WERI-Rb-1 (cell line): Measurements from ENCODE around the gene GPC2.

ENCODE experiments used
- DNase-seq: peaks from one replicate; pipeline ENCODE4 v3.0.0-alpha.2; 2020
- H3K27ac ChIP-seq: fragments of 250-450 bp; sonication (Bioruptor Pico); 2 replicates; pipeline ENCODE4 v1.5.1; 2020; ENCODE audit warnings: mild to moderate bottlenecking, moderate library complexity
- H3K27me3 ChIP-seq: fragments of 250-450 bp; sonication (Bioruptor Pico); 2 replicates; pipeline ENCODE4 v1.5.1; 2021; ENCODE audit warnings: mild to moderate bottlenecking, low read depth, moderate library complexity; ENCODE audit not compliant: insufficient read depth, severe bottlenecking
- H3K36me3 ChIP-seq: fragments of 250-450 bp; sonication (Bioruptor Pico); 2 replicates; pipeline ENCODE4 v1.5.1; 2020; ENCODE audit warnings: mild to moderate bottlenecking, moderate library complexity
- H3K4me3 ChIP-seq: 2 replicates; pipeline ENCODE4 v1.5.1; 2011; ENCODE audit warnings: low read depth, mild to moderate bottlenecking, control low read depth, low read length
- H3K9me3 ChIP-seq: fragments of 250-450 bp; sonication (Bioruptor Pico); 2 replicates; pipeline ENCODE4 v1.5.1; 2021; ENCODE audit warnings: mild to moderate bottlenecking, moderate library complexity; ENCODE audit not compliant: severe bottlenecking
- TF ChIP-seq, protein P1 (sequence below): IDR thresholded peaks from 2 replicates; pipeline ENCODE4 v1.5.1; 2011; ENCODE audit warnings: low read depth, mild to moderate bottlenecking, control low read depth, inconsistent platforms, low read length

The GPC2 gene

DNA sequence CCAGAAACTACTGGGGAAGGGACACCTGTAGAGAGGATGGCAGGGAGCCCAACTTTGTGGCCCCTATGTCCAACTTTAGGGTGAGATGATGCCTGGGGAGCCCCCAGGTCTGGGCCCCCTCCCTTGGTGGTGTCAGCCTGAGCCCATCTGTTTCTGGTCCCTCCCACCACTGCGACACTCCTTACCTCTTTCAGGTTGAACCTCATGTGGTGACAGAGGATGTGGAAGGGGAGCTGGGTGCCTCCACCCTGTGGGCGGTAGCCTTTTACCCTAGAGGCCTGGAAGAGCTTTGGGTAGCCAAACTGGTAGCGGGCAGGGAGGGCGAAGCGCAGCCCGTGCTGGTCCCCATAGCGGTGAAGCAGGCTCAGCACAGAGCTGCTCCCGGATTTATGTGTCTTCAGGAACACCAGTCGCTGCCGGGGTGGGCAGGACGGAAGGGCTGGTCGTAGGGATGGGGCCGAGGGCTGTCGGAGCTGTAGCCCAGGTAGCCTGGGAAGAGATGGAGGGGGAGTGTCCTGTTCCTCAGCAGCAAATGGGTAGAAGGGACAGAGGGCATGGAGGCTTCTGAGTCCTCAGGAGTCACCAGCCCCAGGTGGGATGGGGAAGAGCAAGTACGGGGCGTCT lies 10.8 kb downstream of the GPC2 start:
- Histone ChIP-seq H3K27me3 (no peaks in the 10 kb centered on the region), H3K36me3 (peaks cover 12% of the 10 kb centered on the region), H3K9me3 (no peaks in the 10 kb centered on the region), H3K27ac (no peak overlapping the region), H3K4me3 (no peak overlapping the region)
- no peak for DNase-seq
- TF ChIP-seq, protein P1, sequence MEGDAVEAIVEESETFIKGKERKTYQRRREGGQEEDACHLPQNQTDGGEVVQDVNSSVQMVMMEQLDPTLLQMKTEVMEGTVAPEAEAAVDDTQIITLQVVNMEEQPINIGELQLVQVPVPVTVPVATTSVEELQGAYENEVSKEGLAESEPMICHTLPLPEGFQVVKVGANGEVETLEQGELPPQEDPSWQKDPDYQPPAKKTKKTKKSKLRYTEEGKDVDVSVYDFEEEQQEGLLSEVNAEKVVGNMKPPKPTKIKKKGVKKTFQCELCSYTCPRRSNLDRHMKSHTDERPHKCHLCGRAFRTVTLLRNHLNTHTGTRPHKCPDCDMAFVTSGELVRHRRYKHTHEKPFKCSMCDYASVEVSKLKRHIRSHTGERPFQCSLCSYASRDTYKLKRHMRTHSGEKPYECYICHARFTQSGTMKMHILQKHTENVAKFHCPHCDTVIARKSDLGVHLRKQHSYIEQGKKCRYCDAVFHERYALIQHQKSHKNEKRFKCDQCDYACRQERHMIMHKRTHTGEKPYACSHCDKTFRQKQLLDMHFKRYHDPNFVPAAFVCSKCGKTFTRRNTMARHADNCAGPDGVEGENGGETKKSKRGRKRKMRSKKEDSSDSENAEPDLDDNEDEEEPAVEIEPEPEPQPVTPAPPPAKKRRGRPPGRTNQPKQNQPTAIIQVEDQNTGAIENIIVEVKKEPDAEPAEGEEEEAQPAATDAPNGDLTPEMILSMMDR: no peak

DNA sequence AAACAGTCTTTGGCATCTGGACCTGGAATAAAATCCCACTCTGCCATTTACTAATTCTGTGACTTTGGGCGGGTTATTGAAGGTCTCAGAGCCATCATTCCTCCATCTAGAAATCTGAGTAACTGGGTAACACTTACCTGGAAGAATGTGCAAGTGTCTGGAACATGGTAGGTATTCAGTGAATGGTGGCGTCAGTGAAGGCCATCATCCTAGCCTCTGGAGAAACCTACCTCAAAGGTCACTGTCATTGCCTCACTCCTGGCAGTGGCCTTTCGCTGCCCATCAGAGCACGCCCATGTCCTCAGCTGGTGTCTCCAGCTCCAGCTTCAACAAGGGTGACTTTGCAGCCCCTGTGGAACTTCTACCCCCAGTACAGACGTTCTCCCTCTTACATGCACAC lies 13.3 kb downstream of the GPC2 start:
- no peaks in the 10 kb centered on the region for H3K27me3 ChIP-seq
- H3K9me3 ChIP-seq: no peaks in the 10 kb centered on the region
- H3K27ac ChIP-seq: no peak overlapping the region
- H3K4me3 ChIP-seq: no peak overlapping the region
- TF ChIP-seq, protein P1: no peak
- no peaks in the 10 kb centered on the region for H3K36me3 ChIP-seq
- DNase-seq: no peak

DNA sequence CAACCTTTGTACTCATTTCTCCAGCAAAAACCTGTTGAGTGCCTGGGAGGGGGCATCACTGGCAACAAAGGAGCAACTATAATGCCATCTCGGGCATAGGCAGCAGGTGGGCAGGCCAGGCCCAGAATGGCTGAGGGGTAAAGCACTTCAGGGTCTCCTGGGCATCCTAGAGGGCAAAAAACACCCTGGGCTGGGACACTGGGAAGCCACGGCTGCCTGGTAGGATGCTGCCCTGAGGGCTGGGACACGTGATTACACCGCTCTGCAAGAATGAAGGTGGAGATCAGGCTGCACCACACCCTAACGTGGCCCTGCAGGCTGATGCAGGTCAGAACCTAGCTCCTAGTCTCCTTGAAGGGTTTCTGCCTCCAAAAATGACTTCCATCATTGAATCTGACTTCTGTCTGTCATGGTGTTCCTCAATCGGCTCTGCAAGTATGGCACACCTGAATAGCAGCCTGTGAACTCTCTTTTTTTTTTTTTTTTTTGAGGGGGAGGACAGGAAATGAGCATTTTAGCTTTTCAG lies 14.1 kb downstream of the GPC2 start:
- TF ChIP-seq, protein P1: no peak
- H3K27me3 ChIP-seq: no peaks in the 10 kb centered on the region
- no peak overlapping the region for H3K4me3 ChIP-seq
- no peak for DNase-seq
- H3K9me3 ChIP-seq: no peaks in the 10 kb centered on the region
- H3K36me3 ChIP-seq: no peaks in the 10 kb centered on the region
- H3K27ac ChIP-seq: no peak overlapping the region

DNA sequence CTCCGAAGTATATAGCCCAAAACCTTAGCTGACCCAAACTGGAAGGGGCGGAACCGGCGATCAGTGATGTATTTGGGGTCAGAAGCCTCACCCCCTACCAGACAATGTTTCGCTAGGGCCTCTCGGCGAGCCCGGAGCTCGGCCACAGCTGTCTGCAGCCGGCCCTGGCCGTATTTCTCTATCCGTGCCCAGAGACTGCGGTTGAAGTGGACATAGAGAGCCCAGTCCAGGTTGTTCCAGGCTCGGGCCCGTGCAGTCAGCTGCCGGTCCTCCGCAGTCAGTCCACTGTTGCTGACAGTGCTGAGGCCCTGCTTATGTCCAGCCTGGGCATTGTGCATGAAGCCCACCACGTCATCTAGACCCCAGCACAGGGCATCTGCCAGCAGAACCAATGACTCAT lies 17.1 kb downstream of the GPC2 start:
- no peak overlapping the region for H3K4me3 ChIP-seq
- peaks cover 16% of the 10 kb centered on the region for H3K36me3 ChIP-seq
- no peak overlapping the region for H3K27ac ChIP-seq
- no peaks in the 10 kb centered on the region for H3K27me3 ChIP-seq
- H3K9me3 ChIP-seq: no peaks in the 10 kb centered on the region
- DNase-seq: no peak
- TF ChIP-seq, protein P1: no peak

DNA sequence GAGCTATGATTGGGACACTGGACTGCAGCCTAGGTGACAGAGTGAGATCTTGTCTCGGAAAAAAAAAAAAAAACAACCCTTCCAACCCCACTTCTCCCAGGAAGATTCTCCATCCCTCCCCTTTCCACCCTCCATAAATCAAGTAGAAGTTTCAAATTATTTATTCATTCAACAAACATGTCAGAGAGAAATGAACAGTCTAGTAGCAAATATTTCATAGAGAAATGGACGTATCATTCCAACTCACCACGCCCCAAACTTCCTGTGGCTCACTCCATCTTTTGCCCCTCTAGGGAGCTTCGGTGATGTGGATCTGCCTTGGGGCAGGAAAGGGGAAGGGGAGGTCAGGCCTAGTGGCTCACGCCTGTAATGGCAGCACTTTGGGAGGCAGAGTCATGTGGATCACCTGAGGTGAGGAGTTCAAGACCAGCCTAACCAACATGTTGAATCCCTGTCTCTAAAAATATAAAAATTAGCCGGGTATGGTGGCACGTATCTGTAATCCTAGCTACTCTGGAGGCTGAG lies 18.0 kb downstream of the GPC2 start:
- Histone ChIP-seq H3K36me3 (peaks cover 22% of the 10 kb centered on the region), H3K9me3 (no peaks in the 10 kb centered on the region), H3K27me3 (no peaks in the 10 kb centered on the region), H3K4me3 (peak overlapping the region; percentile 77), H3K27ac (peak overlapping the region; percentile 71)
- DNase-seq: no peak
- TF ChIP-seq, protein P1: no peak
